Raji (cell line): Measurements from ENCODE around the gene CXorf49.
"Not testable (repeated sequence)": the region's sequence is repeated elsewhere in the genome, so short reads cannot be mapped to it uniquely, and the experiment has no call there.

ENCODE experiments used
- POLR2A ChIP-seq: IDR thresholded peaks from 2 replicates; pipeline ENCODE4 v1.6.1; 2011; ENCODE audit warnings: low read depth, low read length, control low read depth; ENCODE audit not compliant: insufficient read depth

The CXorf49 gene

GRCh38 chrX:71718185-71718584 is at the start of gene CXorf49:
CXorf49 (minus strand) TSS chrX:71718285; CDS start chrX:71718151, 134 bp downstream.
- not testable (repeated sequence) for TF ChIP-seq POLR2A

- not testable (repeated sequence) for TF ChIP-seq POLR2A
Measured at GRCh38 chrX:71763049-71763448, 45.0 kb upstream of the CXorf49 start, which contains the start of gene CXorf49B. CXorf49B (plus strand) TSS chrX:71763349; CDS start chrX:71763424, 75 bp downstream.

DNA sequence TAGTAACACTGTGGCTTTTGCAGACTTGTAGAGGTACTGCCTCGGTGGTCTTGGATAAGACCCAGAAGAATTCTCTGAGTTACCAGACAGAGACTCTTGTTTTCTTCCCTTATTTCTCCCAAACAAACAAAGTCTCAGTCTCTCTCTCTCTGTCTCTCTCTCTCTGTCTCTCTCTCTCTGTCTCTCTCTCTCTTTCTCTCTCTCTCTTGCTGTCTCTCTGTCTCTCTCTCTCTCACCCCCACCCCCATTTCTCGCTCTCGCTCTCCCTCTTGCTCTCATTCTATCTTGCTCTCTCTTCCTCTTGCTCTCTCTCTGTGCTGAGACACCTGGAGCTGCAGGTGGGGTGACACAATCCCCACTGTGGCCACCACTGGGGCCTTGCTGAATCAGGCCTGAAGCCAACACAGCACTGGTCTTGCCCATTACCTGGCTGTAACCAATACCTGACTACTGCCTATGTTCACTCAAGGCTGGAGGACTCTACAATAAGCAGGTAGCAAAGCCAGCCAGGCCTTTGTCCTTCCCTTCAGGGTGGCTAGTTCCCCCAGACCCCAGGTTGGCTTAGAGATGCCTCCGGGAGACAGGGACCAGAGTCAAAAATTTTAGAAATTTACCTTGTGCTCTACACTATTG is 38.4 kb downstream of the CXorf49 start:
- TF ChIP-seq POLR2A: no peak

DNA sequence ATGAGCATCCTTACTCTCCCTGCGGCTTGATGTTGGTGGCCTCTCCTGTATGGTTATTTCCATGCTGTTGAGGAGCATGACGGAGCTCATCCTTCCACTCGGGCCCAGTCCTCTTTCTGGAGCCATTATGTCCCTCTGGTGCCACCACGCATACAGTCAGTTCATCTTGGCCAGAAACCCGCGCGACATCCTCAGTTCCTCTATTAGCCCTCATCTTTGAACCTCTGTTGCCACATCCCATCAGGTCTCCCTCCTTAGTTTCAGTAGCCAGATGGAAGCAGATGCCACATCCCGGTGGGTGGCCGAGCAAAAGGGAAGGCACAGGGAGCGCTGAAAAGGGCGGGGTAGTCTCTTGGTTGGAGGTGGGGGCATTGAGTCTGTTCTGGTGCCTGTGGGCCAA is 46.1 kb downstream of the CXorf49 start:
- no peak for TF ChIP-seq POLR2A

GRCh38 chrX:71671043-71671780 is 46.9 kb downstream of the CXorf49 start:
- no peak for TF ChIP-seq POLR2A

DNA sequence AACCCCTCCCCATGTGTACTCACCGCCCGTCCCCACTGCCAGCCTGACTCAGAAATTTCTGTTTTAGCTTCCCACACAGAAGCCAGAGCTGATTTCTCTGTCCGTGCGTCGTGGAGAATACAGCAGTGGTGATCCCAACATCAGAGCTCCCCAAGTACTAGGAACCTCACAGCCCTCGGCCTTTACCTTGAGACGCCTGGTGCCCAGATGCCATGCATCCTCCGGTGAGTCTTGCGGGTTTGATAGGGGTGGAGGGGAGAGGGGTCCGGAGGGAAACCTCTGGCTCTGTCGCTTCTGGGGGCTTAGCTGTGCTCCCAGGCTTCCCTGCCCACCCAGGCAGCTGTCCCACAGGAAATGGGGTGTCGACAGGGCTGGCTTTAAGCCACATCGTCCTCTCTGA is 48.6 kb downstream of the CXorf49 start:
- TF ChIP-seq POLR2A: no peak

DNA sequence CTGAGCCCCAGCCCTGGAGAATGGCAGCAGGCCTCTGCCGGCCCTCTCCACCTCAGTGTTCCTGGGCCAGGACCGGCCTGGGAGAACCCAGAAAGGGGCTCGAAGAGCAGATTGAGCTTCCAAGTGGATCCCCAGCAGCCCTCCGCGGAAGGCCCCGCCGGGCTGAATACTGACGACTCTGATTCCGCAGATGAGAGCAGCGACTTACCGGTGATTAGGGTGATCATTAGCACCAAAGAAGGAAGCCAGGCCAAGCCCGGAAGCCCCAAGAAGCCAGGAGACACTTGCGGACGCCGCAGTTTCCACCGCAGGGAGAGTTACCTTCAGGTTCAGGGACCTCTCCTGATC is 49.9 kb downstream of the CXorf49 start:
- TF ChIP-seq POLR2A: no peak

GRCh38 chrX:71667328-71668247 is 50.5 kb downstream of the CXorf49 start, which contains the start of gene LOC101059915:
LOC101059915 (plus strand) TSS chrX:71667546.
- TF ChIP-seq POLR2A: no peak

GRCh38 chrX:71666240-71667223 is 51.6 kb downstream of the CXorf49 start:
- TF ChIP-seq POLR2A: no peak

DNA sequence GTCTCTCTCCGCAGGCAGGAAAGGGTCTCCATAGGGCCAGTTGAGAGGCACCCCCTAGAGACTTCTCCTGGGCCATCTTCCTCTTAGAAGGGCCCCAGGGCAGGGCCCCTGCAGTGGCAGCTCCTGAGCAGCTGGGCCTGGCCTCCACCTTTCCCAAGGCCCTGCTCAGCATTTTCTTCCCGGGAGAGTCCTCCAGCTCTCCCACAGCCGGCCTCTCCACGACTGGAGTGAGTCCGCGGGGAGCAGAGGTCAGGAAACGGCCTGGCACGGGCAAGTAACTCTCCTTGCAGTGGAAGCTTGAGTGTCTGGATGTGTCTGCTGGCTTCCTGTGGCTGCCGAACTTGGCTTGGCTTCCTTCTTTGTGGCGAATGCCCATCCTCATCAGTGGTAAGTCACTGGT is 52.3 kb downstream of the CXorf49 start:
- no peak for TF ChIP-seq POLR2A

DNA sequence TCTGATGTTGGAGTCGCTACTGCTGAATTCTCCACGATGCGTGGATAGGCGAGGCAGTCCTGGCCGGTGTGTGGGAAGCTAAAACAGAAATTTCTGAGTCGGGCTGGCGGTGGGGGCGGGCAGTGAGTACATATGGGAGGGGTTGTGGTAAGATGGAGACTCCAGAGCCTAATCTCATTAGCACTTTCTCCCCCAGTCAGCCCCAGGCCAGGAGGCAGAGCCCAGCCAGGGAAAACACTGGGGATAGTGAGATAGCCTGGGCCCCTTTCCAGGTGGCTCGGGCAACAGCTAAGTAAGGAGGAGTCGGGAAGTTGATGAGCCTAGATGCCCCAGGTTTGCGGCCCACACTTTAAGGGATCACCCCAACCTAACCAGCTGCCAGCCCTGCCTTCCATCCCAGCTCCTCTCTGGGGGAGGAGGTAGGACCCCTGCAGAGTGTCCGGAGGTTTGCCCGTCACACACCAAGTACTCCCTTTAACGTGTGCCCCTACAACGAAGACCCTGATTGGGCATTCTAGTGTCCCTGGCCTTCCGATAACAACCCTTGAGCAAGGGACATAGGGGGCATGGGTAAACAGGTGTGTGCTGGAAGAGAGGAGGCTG is 53.1 kb downstream of the CXorf49 start:
- TF ChIP-seq POLR2A: no peak
